H9 (cell line): ENCODE results near the gene FMO2. TPM values are rescaled to one million over a fixed set of nuclear protein-coding genes. Genes with fewer than 3 reads are reported as not detected.
"Not testable (repeated sequence)": the region's sequence is repeated elsewhere in the genome, so short reads cannot be mapped to it uniquely, and the experiment has no call there.

Source experiments
- DNase-seq: peaks from one replicate; pipeline ENCODE4 v3.0.0-alpha.2; 2017
- H2AFZ ChIP-seq: one replicate; pipeline ENCODE4 v1.6.1; 2013; ENCODE audit warnings: mild to moderate bottlenecking, low read length, control low read depth, moderate library complexity
- H2AK5ac ChIP-seq: 2 replicates; pipeline ENCODE4 v1.6.1; 2013; ENCODE audit warnings: low read length, control low read depth, mixed read lengths; ENCODE audit not compliant: insufficient read length
- H2BK120ac ChIP-seq: one replicate; pipeline ENCODE4 v1.6.1; 2013; ENCODE audit warnings: low read depth, mild to moderate bottlenecking, low read length, control low read depth, inconsistent platforms; ENCODE audit not compliant: poor library complexity, severe bottlenecking
- H2BK12ac ChIP-seq: 2 replicates; pipeline ENCODE4 v1.6.1; 2013; ENCODE audit warnings: low read length, control low read depth, mixed read lengths, low read depth; ENCODE audit not compliant: insufficient read length
- H2BK15ac ChIP-seq: 2 replicates; pipeline ENCODE4 v1.6.1; 2013; ENCODE audit warnings: low read depth, low read length, control low read depth
- H2BK20ac ChIP-seq: one replicate; pipeline ENCODE4 v1.6.1; 2013; ENCODE audit warnings: low read depth, mild to moderate bottlenecking, low read length, control low read depth, inconsistent platforms; ENCODE audit not compliant: poor library complexity, severe bottlenecking
- H2BK5ac ChIP-seq: 2 replicates; pipeline ENCODE4 v1.6.1; 2013; ENCODE audit warnings: low read length, control low read depth, mixed read lengths; ENCODE audit not compliant: insufficient read length
- H3K14ac ChIP-seq: 2 replicates; pipeline ENCODE4 v1.6.1; 2013; ENCODE audit warnings: low read length, control low read depth; ENCODE audit not compliant: insufficient read depth
- H3K18ac ChIP-seq: 2 replicates; pipeline ENCODE4 v1.6.1; 2013; ENCODE audit warnings: low read depth, mild to moderate bottlenecking, mixed read lengths, low read length, control low read depth; ENCODE audit not compliant: insufficient read length
- H3K23ac ChIP-seq: 2 replicates; pipeline ENCODE4 v1.6.1; 2013; ENCODE audit warnings: low read length, control low read depth, mixed read lengths, low read depth; ENCODE audit not compliant: insufficient read length
- H3K23me2 ChIP-seq: 2 replicates; pipeline ENCODE4 v1.6.1; 2013; ENCODE audit warnings: low read depth, mild to moderate bottlenecking, mixed read lengths, low read length, control low read depth; ENCODE audit not compliant: insufficient read length, poor library complexity, severe bottlenecking
- H3K27ac ChIP-seq: 2 replicates; pipeline ENCODE4 v1.5.1; 2013; ENCODE audit warnings: low read length, control low read depth, mixed read lengths, low read depth; ENCODE audit not compliant: insufficient read length
- H3K27me3 ChIP-seq: 2 replicates; pipeline ENCODE4 v1.6.1; 2013; ENCODE audit warnings: low read length, control low read depth, inconsistent platforms; ENCODE audit not compliant: insufficient read depth
- H3K4ac ChIP-seq: 2 replicates; pipeline ENCODE4 v1.6.1; 2013; ENCODE audit warnings: low read depth, mild to moderate bottlenecking, control low read depth, inconsistent platforms, low read length, moderate library complexity
- H3K4me1 ChIP-seq: 2 replicates; pipeline ENCODE4 v1.6.1; 2013; ENCODE audit warnings: low read length, control low read depth, inconsistent platforms; ENCODE audit not compliant: insufficient read depth
- H3K4me2 ChIP-seq: 2 replicates; pipeline ENCODE4 v1.6.1; 2013; ENCODE audit warnings: low read length, control low read depth, mixed read lengths; ENCODE audit not compliant: insufficient read length, insufficient read depth
- H3K56ac ChIP-seq: 2 replicates; pipeline ENCODE4 v1.6.1; 2013; ENCODE audit warnings: low read depth, mild to moderate bottlenecking, mixed read lengths, low read length, control low read depth; ENCODE audit not compliant: insufficient read length
- H3K79me1 ChIP-seq: 2 replicates; pipeline ENCODE4 v1.6.1; 2013; ENCODE audit warnings: low read depth, mild to moderate bottlenecking, moderate library complexity, low read length, control low read depth, inconsistent platforms; ENCODE audit not compliant: insufficient read depth, poor library complexity, severe bottlenecking
- H3K79me2 ChIP-seq: 2 replicates; pipeline ENCODE4 v1.6.1; 2013; ENCODE audit warnings: low read length, control low read depth, inconsistent platforms; ENCODE audit not compliant: insufficient read depth
- H3K9ac ChIP-seq: 2 replicates; pipeline ENCODE4 v1.6.1; 2013; ENCODE audit warnings: low read length, control low read depth, mixed read lengths; ENCODE audit not compliant: insufficient read length; ENCODE audit errors: extremely low read depth
- H3K9me3 ChIP-seq: one replicate; pipeline ENCODE4 v1.6.1; 2013; ENCODE audit warnings: low read depth, low read length, inconsistent platforms; ENCODE audit not compliant: control insufficient read depth
- H3T11ph ChIP-seq: one replicate; pipeline ENCODE4 v1.6.1; 2013; ENCODE audit warnings: mild to moderate bottlenecking, low read length, control low read depth, inconsistent platforms
- H4K20me1 ChIP-seq: one replicate; pipeline ENCODE4 v1.6.1; 2013; ENCODE audit not compliant: control insufficient read depth, insufficient read length, insufficient read depth
- H4K5ac ChIP-seq: 2 replicates; pipeline ENCODE4 v1.6.1; 2013; ENCODE audit warnings: low read depth, mild to moderate bottlenecking, mixed read lengths, low read length, control low read depth; ENCODE audit not compliant: insufficient read length
- H4K8ac ChIP-seq: replicated peaks from 2 replicates; pipeline ENCODE4 v1.6.1; 2013; ENCODE audit warnings: low read length, control low read depth, mixed read lengths, low read depth; ENCODE audit not compliant: insufficient read length
- H4K91ac ChIP-seq: 2 replicates; pipeline ENCODE4 v1.6.1; 2013; ENCODE audit warnings: low read depth, mild to moderate bottlenecking, moderate library complexity, mixed read lengths, low read length, control low read depth; ENCODE audit not compliant: insufficient read length
- H3K27ac Mint-ChIP-seq, 3 experiments: 2 replicates in 2 of 3; 3 replicates in 1 of 3; pipeline ENCODE4 v1.8.0; 2020 to 2021; ENCODE audit warnings: mixed read lengths in 3 of 3, mild to moderate bottlenecking in 1 of 3, moderate library complexity in 1 of 3
- H3K27me3 Mint-ChIP-seq: 2 replicates; pipeline ENCODE4 v1.8.0; 2021; ENCODE audit warnings: low read depth, mild to moderate bottlenecking, moderate library complexity, mixed read lengths
- H3K36me3 Mint-ChIP-seq, 3 experiments: 2 replicates in 2 of 3; 3 replicates in 1 of 3; pipeline ENCODE4 v1.8.0; 2020 to 2021; ENCODE audit warnings: low read depth in 3 of 3, mixed read lengths in 3 of 3; ENCODE audit not compliant: insufficient read depth in 1 of 3
- H3K4me1 Mint-ChIP-seq, 2 experiments: 2 replicates each; pipeline ENCODE4 v1.8.0; 2020; ENCODE audit warnings: mixed read lengths in 2 of 2
- H3K4me3 Mint-ChIP-seq, 2 experiments: 2 replicates in 1 of 2; 3 replicates in 1 of 2; pipeline ENCODE4 v1.8.0; 2020 to 2021; ENCODE audit warnings: mild to moderate bottlenecking in 2 of 2, mixed read lengths in 2 of 2, moderate library complexity in 1 of 2
- H3K9me3 Mint-ChIP-seq, 2 experiments: 2 replicates in 1 of 2; 3 replicates in 1 of 2; pipeline ENCODE4 v1.8.0; 2020; ENCODE audit warnings: mild to moderate bottlenecking in 2 of 2, mixed read lengths in 2 of 2, moderate library complexity in 1 of 2
- CTCF ChIP-seq: fragments of 200-600 bp; sonication (generic); conservative IDR thresholded peaks from 3 replicates; pipeline ENCODE4 v1.8.0; 2021; ENCODE audit warnings: antibody characterized with exemption, mild to moderate bottlenecking
- WGBS: extraction: QIAGEN DNeasy Blood & Tissue Kit; methylation state at CpG from one replicate; pipeline ENCODE4 v1.1.7; 2013; ENCODE audit warnings: missing lambda C conversion rate, low lambda C conversion rate, mixed read lengths; ENCODE audit not compliant: insufficient read length; ENCODE audit errors: extremely low coverage; 5-methylcytosine and 5-hydroxymethylcytosine counted together
- total RNA-seq: library from RNA; stranded (reverse); gene quantifications from 2 replicates; pipeline ENCODE4 v1.2.1, GENCODE V29; 2021

The FMO2 gene
- total RNA-seq, 1 experiment from 2014 or later: not detected

DNA sequence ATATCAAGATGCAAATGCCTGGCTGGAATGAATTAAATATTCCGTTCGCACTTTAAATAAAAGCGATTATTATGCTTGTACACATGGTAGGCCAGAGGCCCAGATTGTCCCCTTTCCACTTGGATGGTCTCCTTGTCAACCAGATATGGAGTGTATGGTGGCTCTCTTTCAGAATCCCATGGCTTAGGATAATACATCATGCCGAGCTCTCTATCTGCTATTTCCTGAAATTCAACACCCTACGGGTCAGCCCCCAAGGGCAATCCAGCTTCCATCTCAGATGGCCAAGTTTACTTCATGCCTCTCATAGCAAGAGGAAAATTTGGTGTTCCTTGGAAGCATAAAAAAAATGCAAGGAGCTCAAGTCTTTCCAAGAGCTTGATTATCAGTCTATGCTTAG is 37.8 kb downstream of the FMO2 start:
- Histone ChIP-seq H3K14ac (no peak overlapping the region), H3K9me3 (no peaks in the 10 kb centered on the region), H2BK12ac (no peak overlapping the region), H4K20me1 (no peaks in the 10 kb centered on the region), H2BK20ac (no peak overlapping the region), H3K18ac (no peak overlapping the region), H4K8ac (no peak overlapping the region), H4K5ac (no peak overlapping the region), H3K79me2 (no peaks in the 10 kb centered on the region), H2AFZ (no peak overlapping the region), H3K27ac (no peak overlapping the region), H4K91ac (no peak overlapping the region), H3K4me2 (no peak overlapping the region), H2BK120ac (no peak overlapping the region), H3K23ac (no peak overlapping the region), H3K79me1 (no peaks in the 10 kb centered on the region), H3K4ac (no peak overlapping the region), H3T11ph (no peak overlapping the region), H3K9ac (no peak overlapping the region), H3K56ac (no peak overlapping the region), H2BK5ac (no peak overlapping the region), H3K4me1 (peaks cover 16% of the 10 kb centered on the region; the same call in 1 of the 2 replicates), H2BK15ac (no peak overlapping the region), H3K27me3 (no peaks in the 10 kb centered on the region), H3K23me2 (peaks cover 6% of the 10 kb centered on the region), H2AK5ac (no peak overlapping the region)
- no peaks in the 10 kb centered on the region; the same call in 1 of the 2 replicates for H3K27me3 Mint-ChIP-seq
- no CpG with 5 or more reads among the region's 5 CpGs for WGBS
- H3K27ac Mint-ChIP-seq: peak overlapping the region in 2 of 3 experiments; percentile 63 to 80; a peak in 5 of 7 replicates
- peaks cover 8 to 10% (median 10%) of the 10 kb centered on the region in 3 experiments; a peak in 6 of 7 replicates for H3K36me3 Mint-ChIP-seq
- peaks cover 10% of the 10 kb centered on the region in 2 experiments; a peak in 4 of 5 replicates for H3K9me3 Mint-ChIP-seq
- no peak for TF ChIP-seq CTCF
- H3K4me3 Mint-ChIP-seq: peak overlapping the region in 1 of 2 experiments; percentile 13; a peak in 1 of 5 replicates
- H3K4me1 Mint-ChIP-seq: peaks cover 54 to 55% of the 10 kb centered on the region in 2 experiments
- DNase-seq: peak; percentile 47

- H3K4ac ChIP-seq, H2BK15ac ChIP-seq, H2AK5ac ChIP-seq, H3K9ac ChIP-seq, H3K79me1 ChIP-seq, DNase-seq, H3K56ac ChIP-seq, H4K8ac ChIP-seq, H3K27me3 Mint-ChIP-seq, H3K27me3 ChIP-seq, H2AFZ ChIP-seq, H2BK120ac ChIP-seq, H4K91ac ChIP-seq, H3K14ac ChIP-seq, H3K27ac ChIP-seq, H3T11ph ChIP-seq, H3K4me3 Mint-ChIP-seq, H3K18ac ChIP-seq, H2BK12ac ChIP-seq, H3K23me2 ChIP-seq, H3K4me2 ChIP-seq, H4K20me1 ChIP-seq, H3K9me3 ChIP-seq, H3K9me3 Mint-ChIP-seq, H2BK20ac ChIP-seq, H3K23ac ChIP-seq, H4K5ac ChIP-seq, H3K79me2 ChIP-seq, H2BK5ac ChIP-seq, H3K36me3 Mint-ChIP-seq: not testable (repeated sequence)
- peaks cover 16% of the 10 kb centered on the region; the same call in 1 of the 2 replicates for H3K4me1 ChIP-seq
- peaks cover 42% of the 10 kb centered on the region in 2 experiments for H3K4me1 Mint-ChIP-seq
- H3K27ac Mint-ChIP-seq: peak overlapping the region in 1 of 3 experiments; percentile 68; a peak in 1 of 7 replicates
- WGBS: no CpG with 5 or more reads among the region's 4 CpGs
These were observed 39.2 kb downstream of the FMO2 start for GRCh38 chr1:171224257-171224656.
